HCT116 (cell line): ENCODE data around the gene CDC42EP2.

ENCODE experiments used
- CEBPB ChIP-seq: IDR thresholded peaks from 2 replicates; pipeline ENCODE4 v1.6.1; 2012; ENCODE audit warnings: low read depth
- EZH2 ChIP-seq: fragments of 200-600 bp; sonication (generic); IDR thresholded peaks from 2 replicates; pipeline ENCODE4 v1.6.1; 2017; ENCODE audit warnings: antibody characterized with exemption, mixed run types
- POLR2A ChIP-seq: IDR thresholded peaks from 2 replicates; pipeline ENCODE4 v1.7.0; 2011; ENCODE audit warnings: borderline replicate concordance; ENCODE audit not compliant: insufficient read depth, insufficient read length; ENCODE audit errors: extremely low read depth
- POLR2AphosphoS5 ChIP-seq: IDR thresholded peaks from 2 replicates; pipeline ENCODE4 v1.6.1; 2011; ENCODE audit warnings: mild to moderate bottlenecking, low read depth, low read length, moderate library complexity
- RAD21 ChIP-seq: IDR thresholded peaks from 2 replicates; pipeline ENCODE4 v1.6.1; 2012; ENCODE audit warnings: low read depth, mild to moderate bottlenecking
- REST ChIP-seq: IDR thresholded peaks from 2 replicates; pipeline ENCODE4 v1.6.1; 2012; ENCODE audit warnings: low read depth
- TCF7L2 ChIP-seq: IDR thresholded peaks from 2 replicates; pipeline ENCODE4 v1.7.0; 2011; ENCODE audit warnings: borderline replicate concordance, inconsistent platforms; ENCODE audit not compliant: insufficient read depth, insufficient read length; ENCODE audit errors: extremely low read depth
- YY1 ChIP-seq: IDR thresholded peaks from 2 replicates; pipeline ENCODE4 v1.6.1; 2011; ENCODE audit warnings: low read length, low read depth, moderate library complexity, mild to moderate bottlenecking; ENCODE audit not compliant: insufficient replicate concordance; ENCODE audit errors: extremely low read depth
- TF ChIP-seq, protein P1 (sequence below), 3 experiments: fragments of 200-600 bp in 1 of 3; sonication (generic) in 1 of 3; IDR thresholded peaks in 2 of 3; conservative IDR thresholded peaks in 1 of 3; 2 replicates each; pipeline ENCODE4 v1.5.1; 2012 to 2017; ENCODE audit warnings: low read depth in 2 of 3, low read length in 2 of 3, antibody characterized with exemption in 1 of 3, borderline replicate concordance in 1 of 3, control low read depth in 1 of 3, mild to moderate bottlenecking in 1 of 3, mixed read lengths in 1 of 3, mixed run types in 1 of 3, moderate library complexity in 1 of 3; ENCODE audit not compliant: insufficient read depth in 1 of 3

GRCh38 chr11:65307298-65308229 is 7.1 kb upstream of the CDC42EP2 start:
- TF ChIP-seq POLR2A: no peak
- no peak for TF ChIP-seq EZH2
- no peak for TF ChIP-seq RAD21
- TF ChIP-seq POLR2AphosphoS5: no peak
- TF ChIP-seq, protein P1, sequence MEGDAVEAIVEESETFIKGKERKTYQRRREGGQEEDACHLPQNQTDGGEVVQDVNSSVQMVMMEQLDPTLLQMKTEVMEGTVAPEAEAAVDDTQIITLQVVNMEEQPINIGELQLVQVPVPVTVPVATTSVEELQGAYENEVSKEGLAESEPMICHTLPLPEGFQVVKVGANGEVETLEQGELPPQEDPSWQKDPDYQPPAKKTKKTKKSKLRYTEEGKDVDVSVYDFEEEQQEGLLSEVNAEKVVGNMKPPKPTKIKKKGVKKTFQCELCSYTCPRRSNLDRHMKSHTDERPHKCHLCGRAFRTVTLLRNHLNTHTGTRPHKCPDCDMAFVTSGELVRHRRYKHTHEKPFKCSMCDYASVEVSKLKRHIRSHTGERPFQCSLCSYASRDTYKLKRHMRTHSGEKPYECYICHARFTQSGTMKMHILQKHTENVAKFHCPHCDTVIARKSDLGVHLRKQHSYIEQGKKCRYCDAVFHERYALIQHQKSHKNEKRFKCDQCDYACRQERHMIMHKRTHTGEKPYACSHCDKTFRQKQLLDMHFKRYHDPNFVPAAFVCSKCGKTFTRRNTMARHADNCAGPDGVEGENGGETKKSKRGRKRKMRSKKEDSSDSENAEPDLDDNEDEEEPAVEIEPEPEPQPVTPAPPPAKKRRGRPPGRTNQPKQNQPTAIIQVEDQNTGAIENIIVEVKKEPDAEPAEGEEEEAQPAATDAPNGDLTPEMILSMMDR (IDR thresholded peaks at IDR 0.05 in 2 of 3, conservative IDR thresholded peaks at IDR 0.05 in 1 of 3; ENCODE audit: borderline replicate concordance in 1 of 3, insufficient read depth in 1 of 3, low read depth in 2 of 3, low read length in 2 of 3): no peak
- no peak for TF ChIP-seq CEBPB
- TF ChIP-seq REST: no peak
- TF ChIP-seq TCF7L2: no peak
- TF ChIP-seq YY1: no peak
